GM12878 (cell line): ENCODE results near the gene UBE2Q2. TPM values are rescaled to one million over a fixed set of nuclear protein-coding genes. Genes with fewer than 3 reads are reported as not detected.

Source experiments
- ATAC-seq: fragments of 200-7000 bp; cut with Tn5 transposase; 3 replicates; pipeline ENCODE4 v1.9.1; 2020; ENCODE audit warnings: mild to moderate bottlenecking, moderate library complexity
- BruUV-seq: library from RNA; stranded (reverse); fragments of 400-500 nt; replicated peaks from 2 replicates; lab custom pipeline; 2021; lab: Mats Ljungman, UMichigan
- CTCF ChIA-PET: fragments of 300-600 bp; sonication (Branson Sonifier 250); formaldehyde crosslinking; extraction: SDS; loops from one replicate; lab custom pipeline; 2021; ENCODE audit warnings: inconsistent platforms; lab: Yijun Ruan, JAX
- POLR2A ChIA-PET: fragments of 350-600 bp; formaldehyde crosslinking; extraction: SDS; loops from one replicate; lab custom pipeline; 2021; ENCODE audit warnings: inconsistent platforms; lab: Charles Lee
- RAD21 ChIA-PET: fragments of 300-600 bp; sonication (Branson Sonifier 250); formaldehyde crosslinking; loops from one replicate; lab custom pipeline; 2023; ENCODE audit warnings: antibody characterized with exemption; ENCODE audit not compliant: unreplicated experiment; lab: Charles Lee
- SMC1A ChIA-PET: fragments of 300-600 bp; sonication (Branson Sonifier 250); formaldehyde crosslinking; loops from one replicate; lab custom pipeline; 2023; ENCODE audit not compliant: unreplicated experiment, uncharacterized antibody; lab: Charles Lee
- DNase-seq: peaks from one replicate; pipeline ENCODE4 v3.0.0-alpha.2; 2011; ENCODE audit warnings: low read depth, low spot score
- FAIRE-seq: peaks from 3 replicates; lab custom pipeline; 2011; peaks lifted over from hg19 to GRCh38; lab: Jason Lieb, UNC
- H2AFZ ChIP-seq: 2 replicates; pipeline ENCODE4 v1.6.0; 2011; ENCODE audit warnings: low read depth, low read length, control low read depth; ENCODE audit not compliant: control insufficient read depth
- H3K27ac ChIP-seq: 2 replicates; pipeline ENCODE4 v1.5.1; 2011; ENCODE audit warnings: control low read depth; ENCODE audit not compliant: control insufficient read depth, insufficient read depth
- H3K27me3 ChIP-seq, 2 experiments: replicated peaks in 1 of 2; 2 replicates each; pipeline versions ENCODE4 v1.6.0 to v1.6.1; 2011; ENCODE audit warnings: low read length in 1 of 2; ENCODE audit not compliant: control insufficient read depth in 2 of 2, insufficient read depth in 2 of 2
- H3K36me3 ChIP-seq, 2 experiments: 2 replicates each; pipeline ENCODE4 v1.5.1; 2011; ENCODE audit warnings: low read length in 1 of 2; ENCODE audit not compliant: control insufficient read depth in 2 of 2, insufficient read depth in 2 of 2
- H3K4me1 ChIP-seq: 2 replicates; pipeline ENCODE4 v1.6.1; 2011; ENCODE audit warnings: mild to moderate bottlenecking, low read length, moderate library complexity, mixed read lengths; ENCODE audit not compliant: control insufficient read depth, insufficient read depth
- H3K4me2 ChIP-seq: 2 replicates; pipeline ENCODE4 v1.6.0; 2011; ENCODE audit warnings: control low read depth; ENCODE audit not compliant: control insufficient read depth, insufficient read depth
- H3K4me3 ChIP-seq: fragments of 200-600 bp; sonication (generic); 2 replicates; pipeline ENCODE4 v1.5.1; 2016
- H3K79me2 ChIP-seq: 2 replicates; pipeline ENCODE4 v1.6.0; 2011; ENCODE audit warnings: low read length; ENCODE audit not compliant: control insufficient read depth, insufficient read depth
- H3K9ac ChIP-seq: 2 replicates; pipeline ENCODE4 v1.8.0; 2011; ENCODE audit warnings: low read length, control low read depth, mixed read lengths; ENCODE audit not compliant: control insufficient read depth, insufficient read depth
- H3K9me3 ChIP-seq: replicated peaks from 3 replicates; pipeline ENCODE4 v1.5.1; 2011; ENCODE audit warnings: mild to moderate bottlenecking, low read length; ENCODE audit not compliant: control insufficient read depth, insufficient read depth
- H4K20me1 ChIP-seq: 2 replicates; pipeline ENCODE4 v1.6.0; 2011; ENCODE audit not compliant: control insufficient read depth, insufficient read depth
- CBFB ChIP-seq: IDR thresholded peaks from 2 replicates; pipeline ENCODE4 v1.6.1; 2016; ENCODE audit warnings: antibody characterized with exemption, low read depth
- CREM ChIP-seq: IDR thresholded peaks from 2 replicates; pipeline ENCODE4 v1.6.1; 2014; ENCODE audit warnings: antibody characterized with exemption, low read depth
- EZH2 ChIP-seq: IDR thresholded peaks from 2 replicates; pipeline ENCODE4 v1.6.1; 2012; ENCODE audit warnings: low read depth, mild to moderate bottlenecking, control low read depth, inconsistent platforms, low read length, borderline replicate concordance; ENCODE audit not compliant: control insufficient read depth
- FOXK2 ChIP-seq: fragments of 450-650 bp; IDR thresholded peaks from 2 replicates; pipeline ENCODE4 v1.6.1; 2017; ENCODE audit warnings: mild to moderate bottlenecking, moderate library complexity
- GABPA ChIP-seq: IDR thresholded peaks from 2 replicates; pipeline ENCODE4 v1.6.1; 2014; ENCODE audit warnings: antibody characterized with exemption, low read depth, mild to moderate bottlenecking, inconsistent platforms
- JUND ChIP-seq: IDR thresholded peaks from 2 replicates; pipeline ENCODE4 v1.6.1; 2012; ENCODE audit warnings: low read depth, mild to moderate bottlenecking, low read length, improper control_type of control experiment, moderate library complexity
- NR2C1 ChIP-seq: fragments of 450-650 bp; IDR thresholded peaks from 2 replicates; pipeline ENCODE4 v1.6.1; 2017; ENCODE audit warnings: antibody characterized with exemption, mild to moderate bottlenecking, moderate library complexity
- RB1 ChIP-seq: fragments of 450-650 bp; formaldehyde crosslinking; IDR thresholded peaks from 2 replicates; pipeline ENCODE4 v1.6.1; 2017; ENCODE audit warnings: mild to moderate bottlenecking, borderline replicate concordance
- RUNX3 ChIP-seq: IDR thresholded peaks from 2 replicates; pipeline ENCODE4 v1.6.1; 2012; ENCODE audit warnings: low read length, inconsistent platforms
- SP1 ChIP-seq: IDR thresholded peaks from one replicate; pipeline ENCODE4 v1.6.1; 2011; ENCODE audit warnings: low read depth, low read length
- TBL1XR1 ChIP-seq: IDR thresholded peaks from 2 replicates; pipeline ENCODE4 v1.6.1; 2012; ENCODE audit warnings: low read depth, low read length, improper control_type of control experiment
- YBX1 ChIP-seq: fragments of 450-650 bp; IDR thresholded peaks from 2 replicates; pipeline ENCODE4 v1.6.1; 2016; ENCODE audit warnings: antibody characterized with exemption
- ZNF274 ChIP-seq: IDR thresholded peaks from one replicate; pipeline ENCODE4 v1.8.0; 2011; ENCODE audit not compliant: insufficient read length, insufficient read depth
- WGBS: methylation state at CpG from one replicate; pipeline ENCODE4 v1.1.6; 2016; ENCODE audit warnings: low lambda C conversion rate; ENCODE audit not compliant: insufficient replicate concordance, insufficient coverage; ENCODE audit errors: missing lambda C conversion rate; 5-methylcytosine and 5-hydroxymethylcytosine counted together
- in situ Hi-C: fragments of 300-500 bp; cut with MboI; formaldehyde crosslinking; loops from 9 replicates; pipeline ENCODE4 v1.14.3; 2018; ENCODE audit warnings: mixed read lengths
- intact Hi-C: fragments of 100-400 bp; cut with micrococcal nuclease; formaldehyde crosslinking; loops from one replicate; pipeline ENCODE4 v1.14.2; 2022; ENCODE audit not compliant: unreplicated experiment
- polyA plus RNA-seq, 11 experiments: library from polyadenylated mRNA; depleted of rRNA in 4 of 11; unstranded in 6 of 11; stranded (reverse) in 5 of 11; fragments of >200 nt; fragmentation: Nextera tagmentation in 4 of 11; fragmentation: Illumina TruSeq in 1 of 11; extraction: Ambion mirVana in 4 of 11; extraction: Trizol in 1 of 11; gene quantifications; 1 replicate in 1 of 11; 2 replicates in 10 of 11; pipeline versions ENCODE4 v1.2.1 to v1.2.3, GENCODE V29; 2011 to 2016; ENCODE audit warnings: inconsistent platforms in 2 of 11, missing spikeins in 2 of 11, low read depth in 1 of 11
- total RNA-seq, 4 experiments: library from RNA; depleted of rRNA in 3 of 4; stranded (reverse); fragments of >200 nt in 3 of 4; fragmentation: Illumina TruSeq in 1 of 4; extraction: Trizol in 1 of 4; gene quantifications; 2 replicates each; pipeline versions ENCODE4 v1.2.1 to v1.2.3, GENCODE V29; 2013 to 2021
- TF ChIP-seq, protein P1 (sequence below): fragments of 450-650 bp; IDR thresholded peaks from 2 replicates; pipeline ENCODE4 v1.6.1; 2017; ENCODE audit warnings: borderline replicate concordance
- TF ChIP-seq, protein P2 (sequence below): fragments of 450-650 bp; IDR thresholded peaks from 2 replicates; pipeline ENCODE4 v1.6.1; 2017; ENCODE audit warnings: mild to moderate bottlenecking

Gene UBE2Q2
- total and polyA plus RNA-seq, 10 of the 15 experiments (the other 5 are each of a cell fraction or from before 2014, with no cell fraction given), result 11.1 to 31.9 (median 21.6) TPM

DNA sequence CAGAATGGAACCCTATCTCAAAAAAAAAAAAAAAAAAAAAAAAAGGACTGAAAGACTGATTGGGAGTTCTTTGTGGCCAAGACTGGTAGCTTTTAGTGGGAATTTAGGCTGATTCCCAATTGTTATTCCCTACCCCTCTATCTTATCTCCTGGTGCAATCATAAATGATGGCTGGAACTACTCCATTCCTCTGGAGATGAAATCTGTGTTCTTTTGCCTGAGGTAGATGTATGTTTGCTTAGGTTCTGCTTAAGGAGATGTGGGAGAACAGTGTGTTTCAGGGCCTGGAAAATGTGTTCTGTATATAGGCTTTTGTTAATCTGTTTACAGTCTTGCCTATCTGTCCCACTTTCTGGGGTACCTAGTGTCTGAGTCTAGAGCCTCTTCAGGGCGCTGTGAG, 19.5 kb downstream of the UBE2Q2 start:
- BruUV-seq, result no TSS peak
- Histone ChIP-seq H4K20me1 (no peaks in the 10 kb centered on the region), H2AFZ (no peak overlapping the region), H3K9ac (no peak overlapping the region), H3K27me3 (no peaks in the 10 kb centered on the region), H3K4me3 (no peak overlapping the region), H3K4me2 (no peak overlapping the region), H3K27ac (no peak overlapping the region), H3K79me2 (no peaks in the 10 kb centered on the region), H3K36me3 (peaks cover 4 to 9% of the 10 kb centered on the region in 2 experiments), H3K9me3 (no peaks in the 10 kb centered on the region), H3K4me1 (peaks cover 4% of the 10 kb centered on the region; the same call in 1 of the 2 replicates)
- 100% methylated on average over 1 of the region's 1 CpG for WGBS
- POLR2A ChIA-PET, result interaction anchor here (1.8 kb wide), 1 partner anchor 15 kb away, joined by 10 read pairs; no protein-coding TSS in a partner anchor
- DNase-seq, result no peak
- FAIRE-seq, result no peak
- SMC1A ChIA-PET, result interaction anchor here (1.1 kb wide), 2 partner anchors 10 to 15 kb away, joined by 3 read pairs; no protein-coding TSS in a partner anchor
- no peak for TF ChIP-seq CREM
- no peak for TF ChIP-seq FOXK2
- no peak for TF ChIP-seq SP1
- no peak for ATAC-seq
- intact Hi-C loops (no loop called here), in situ Hi-C loops (no loop called here)
- CTCF ChIA-PET, result no interaction called here
- RAD21 ChIA-PET, result no interaction called here

DNA sequence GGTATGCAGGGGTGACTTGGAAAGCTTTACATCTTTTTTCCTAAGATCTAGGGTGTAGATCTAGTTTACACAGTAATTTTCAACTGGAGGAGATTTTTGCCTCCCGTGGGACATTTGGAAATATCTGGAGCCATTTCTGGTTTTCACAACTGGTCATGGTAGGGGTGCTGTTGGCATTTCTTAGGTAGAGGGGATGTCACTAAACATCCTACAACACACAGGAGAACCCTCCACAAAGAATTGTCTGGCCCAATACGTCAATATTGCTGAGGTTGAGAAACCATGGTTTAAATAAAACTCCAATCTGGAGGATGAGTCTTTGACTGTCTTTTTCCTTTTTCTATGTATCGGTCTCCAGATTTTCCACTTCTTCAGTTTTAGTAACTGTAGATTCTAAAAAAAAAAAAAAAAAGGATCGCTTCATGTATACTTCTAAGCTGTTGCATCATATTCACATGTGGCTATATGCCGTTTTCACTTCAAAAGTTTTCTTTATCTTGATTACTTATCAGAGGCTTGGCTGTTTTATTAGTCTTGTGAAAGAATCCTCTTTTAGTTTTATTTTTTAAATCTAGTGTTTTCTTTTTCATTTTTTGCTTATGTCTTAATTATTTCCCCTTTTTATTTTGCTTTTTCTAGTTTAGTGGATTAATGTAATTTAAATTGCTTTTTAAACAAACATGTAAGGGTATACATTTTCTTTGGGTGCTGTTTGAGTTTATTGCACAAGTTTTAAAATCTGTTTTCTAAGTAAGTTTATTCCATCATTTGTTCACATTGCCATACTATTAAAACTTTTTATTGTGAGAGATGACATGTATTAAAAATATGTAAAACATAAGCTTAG, 21.2 kb downstream of the UBE2Q2 start:
- ATAC-seq (no peak), DNase-seq (no peak), FAIRE-seq (no peak)
- Histone ChIP-seq H3K79me2 (no peaks in the 10 kb centered on the region), H3K27me3 (no peaks in the 10 kb centered on the region), H2AFZ (no peak overlapping the region), H3K9me3 (no peaks in the 10 kb centered on the region), H3K27ac (no peak overlapping the region), H4K20me1 (no peaks in the 10 kb centered on the region), H3K4me3 (no peak overlapping the region), H3K36me3 (peaks cover 4 to 5% of the 10 kb centered on the region in 2 experiments), H3K4me1 (peaks cover 12% of the 10 kb centered on the region; the same call in 1 of the 2 replicates), H3K9ac (no peak overlapping the region), H3K4me2 (no peak overlapping the region)
- ChIA-PET RAD21 (interaction anchor here (1.0 kb wide), 1 partner anchor 413 kb away, joined by 3 read pairs; the partner anchor contains the start of gene SIN3A), SMC1A (no interaction called here), POLR2A (no interaction called here), CTCF (interaction anchor here (0.6 to 1.3 kb wide), 3 partner anchors 17 to 275 kb away, joined by 3 to 5 read pairs (median 3); no protein-coding TSS in a partner anchor)
- WGBS, result 76% methylated on average over 5 of the region's 5 CpGs
- intact Hi-C loops (no loop called here), in situ Hi-C loops (no loop called here)
- no TSS peak for BruUV-seq
- TF ChIP-seq RB1 (no peak), EZH2 (no peak), CREM (no peak), CBFB (no peak), GABPA (no peak), ZNF274 (no peak), JUND (no peak), YBX1 (no peak), NR2C1 (no peak), RUNX3 (no peak), TBL1XR1 (no peak)
- TF ChIP-seq, protein P1, sequence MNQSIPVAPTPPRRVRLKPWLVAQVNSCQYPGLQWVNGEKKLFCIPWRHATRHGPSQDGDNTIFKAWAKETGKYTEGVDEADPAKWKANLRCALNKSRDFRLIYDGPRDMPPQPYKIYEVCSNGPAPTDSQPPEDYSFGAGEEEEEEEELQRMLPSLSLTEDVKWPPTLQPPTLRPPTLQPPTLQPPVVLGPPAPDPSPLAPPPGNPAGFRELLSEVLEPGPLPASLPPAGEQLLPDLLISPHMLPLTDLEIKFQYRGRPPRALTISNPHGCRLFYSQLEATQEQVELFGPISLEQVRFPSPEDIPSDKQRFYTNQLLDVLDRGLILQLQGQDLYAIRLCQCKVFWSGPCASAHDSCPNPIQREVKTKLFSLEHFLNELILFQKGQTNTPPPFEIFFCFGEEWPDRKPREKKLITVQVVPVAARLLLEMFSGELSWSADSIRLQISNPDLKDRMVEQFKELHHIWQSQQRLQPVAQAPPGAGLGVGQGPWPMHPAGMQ, result no peak
- TF ChIP-seq, protein P2, sequence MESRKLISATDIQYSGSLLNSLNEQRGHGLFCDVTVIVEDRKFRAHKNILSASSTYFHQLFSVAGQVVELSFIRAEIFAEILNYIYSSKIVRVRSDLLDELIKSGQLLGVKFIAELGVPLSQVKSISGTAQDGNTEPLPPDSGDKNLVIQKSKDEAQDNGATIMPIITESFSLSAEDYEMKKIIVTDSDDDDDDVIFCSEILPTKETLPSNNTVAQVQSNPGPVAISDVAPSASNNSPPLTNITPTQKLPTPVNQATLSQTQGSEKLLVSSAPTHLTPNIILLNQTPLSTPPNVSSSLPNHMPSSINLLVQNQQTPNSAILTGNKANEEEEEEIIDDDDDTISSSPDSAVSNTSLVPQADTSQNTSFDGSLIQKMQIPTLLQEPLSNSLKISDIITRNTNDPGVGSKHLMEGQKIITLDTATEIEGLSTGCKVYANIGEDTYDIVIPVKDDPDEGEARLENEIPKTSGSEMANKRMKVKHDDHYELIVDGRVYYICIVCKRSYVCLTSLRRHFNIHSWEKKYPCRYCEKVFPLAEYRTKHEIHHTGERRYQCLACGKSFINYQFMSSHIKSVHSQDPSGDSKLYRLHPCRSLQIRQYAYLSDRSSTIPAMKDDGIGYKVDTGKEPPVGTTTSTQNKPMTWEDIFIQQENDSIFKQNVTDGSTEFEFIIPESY, result no peak
